ENCODE results near the gene NDUFAF5. TPM values are rescaled to one million over a fixed set of nuclear protein-coding genes. Genes with fewer than 3 reads are reported as not detected.
"Not testable (repeated sequence)": the region's sequence is repeated elsewhere in the genome, so short reads cannot be mapped to it uniquely, and the experiment has no call there.

Gene NDUFAF5
- total RNA-seq, 1 donor from 2014 or later = 51.2 TPM

DNA sequence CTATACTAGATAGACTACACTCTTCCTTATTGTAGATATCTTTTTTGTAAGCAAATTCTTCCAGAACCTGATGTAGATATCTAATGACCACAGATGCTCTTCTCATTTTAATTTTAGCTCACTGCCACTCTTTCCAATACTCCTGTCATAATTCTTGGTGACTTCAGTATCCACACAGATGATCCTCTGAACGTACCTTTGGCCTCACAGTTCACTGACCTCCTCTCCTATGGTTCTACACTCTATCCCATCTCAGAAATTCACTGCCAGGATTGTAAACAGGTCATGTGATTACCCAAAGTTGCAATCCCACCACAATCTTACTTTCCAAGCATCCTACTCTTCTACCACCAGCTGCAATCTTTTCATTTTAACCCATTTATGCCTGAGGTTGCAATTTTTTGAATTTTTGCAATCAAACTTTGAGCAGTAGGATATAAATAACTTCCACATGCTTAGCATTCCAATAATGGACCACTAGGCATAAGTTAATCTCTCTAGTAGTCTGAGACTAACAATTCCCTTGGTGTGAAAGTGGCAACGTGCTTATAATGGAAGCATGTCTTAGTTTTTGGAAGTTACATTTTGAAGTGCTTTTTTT, 31.3 kb upstream of the NDUFAF5 start:
- H3K36me3 Mint-ChIP-seq (ENCODE audit: unreplicated experiment) = no peaks in the 10 kb centered on the region
- TF ChIP-seq, protein P1, sequence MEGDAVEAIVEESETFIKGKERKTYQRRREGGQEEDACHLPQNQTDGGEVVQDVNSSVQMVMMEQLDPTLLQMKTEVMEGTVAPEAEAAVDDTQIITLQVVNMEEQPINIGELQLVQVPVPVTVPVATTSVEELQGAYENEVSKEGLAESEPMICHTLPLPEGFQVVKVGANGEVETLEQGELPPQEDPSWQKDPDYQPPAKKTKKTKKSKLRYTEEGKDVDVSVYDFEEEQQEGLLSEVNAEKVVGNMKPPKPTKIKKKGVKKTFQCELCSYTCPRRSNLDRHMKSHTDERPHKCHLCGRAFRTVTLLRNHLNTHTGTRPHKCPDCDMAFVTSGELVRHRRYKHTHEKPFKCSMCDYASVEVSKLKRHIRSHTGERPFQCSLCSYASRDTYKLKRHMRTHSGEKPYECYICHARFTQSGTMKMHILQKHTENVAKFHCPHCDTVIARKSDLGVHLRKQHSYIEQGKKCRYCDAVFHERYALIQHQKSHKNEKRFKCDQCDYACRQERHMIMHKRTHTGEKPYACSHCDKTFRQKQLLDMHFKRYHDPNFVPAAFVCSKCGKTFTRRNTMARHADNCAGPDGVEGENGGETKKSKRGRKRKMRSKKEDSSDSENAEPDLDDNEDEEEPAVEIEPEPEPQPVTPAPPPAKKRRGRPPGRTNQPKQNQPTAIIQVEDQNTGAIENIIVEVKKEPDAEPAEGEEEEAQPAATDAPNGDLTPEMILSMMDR (IDR thresholded peaks at IDR 0.05; ENCODE audit: partially characterized antibody, unreplicated experiment) = no peak
- DNase-seq = no peak
- H3K4me3 Mint-ChIP-seq (ENCODE audit: unreplicated experiment) = no peak overlapping the region
- H3K27ac Mint-ChIP-seq (ENCODE audit: unreplicated experiment) = no peak overlapping the region
- H3K4me1 Mint-ChIP-seq (ENCODE audit: low read depth, unreplicated experiment) = no peaks in the 10 kb centered on the region
- H3K9me3 Mint-ChIP-seq (ENCODE audit: unreplicated experiment) = no peaks in the 10 kb centered on the region
- H3K27me3 Mint-ChIP-seq (ENCODE audit: unreplicated experiment) = peaks cover 2% of the 10 kb centered on the region

DNA sequence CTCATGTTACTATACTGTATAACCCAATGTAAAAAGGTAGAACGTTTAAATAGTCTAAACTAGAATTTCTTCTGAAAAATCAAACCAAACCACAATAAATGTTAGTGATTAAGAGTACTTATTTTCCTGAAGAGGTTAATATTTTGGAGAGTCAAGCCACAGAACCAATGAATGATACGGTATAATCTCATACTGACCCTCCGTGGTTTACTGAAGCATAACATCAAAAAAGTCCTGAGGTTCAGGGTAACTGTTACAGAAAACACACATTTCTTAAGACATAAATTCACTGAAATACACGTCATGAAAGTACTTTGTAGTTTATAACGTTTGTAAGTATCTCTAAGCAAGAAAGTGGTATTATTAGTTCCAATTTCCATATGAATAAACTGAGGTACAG, 29.0 kb upstream of the NDUFAF5 start:
- DNase-seq = no peak
- peaks cover 2% of the 10 kb centered on the region for H3K27me3 Mint-ChIP-seq (ENCODE audit: unreplicated experiment)
- TF ChIP-seq, protein P1 (IDR thresholded peaks at IDR 0.05; ENCODE audit: partially characterized antibody, unreplicated experiment) = no peak
- H3K4me1 Mint-ChIP-seq (ENCODE audit: low read depth, unreplicated experiment) = no peaks in the 10 kb centered on the region
- H3K9me3 Mint-ChIP-seq (ENCODE audit: unreplicated experiment) = no peaks in the 10 kb centered on the region
- no peak overlapping the region for H3K4me3 Mint-ChIP-seq (ENCODE audit: unreplicated experiment)
- peaks cover 12% of the 10 kb centered on the region for H3K36me3 Mint-ChIP-seq (ENCODE audit: unreplicated experiment)
- H3K27ac Mint-ChIP-seq (ENCODE audit: unreplicated experiment) = no peak overlapping the region

DNA sequence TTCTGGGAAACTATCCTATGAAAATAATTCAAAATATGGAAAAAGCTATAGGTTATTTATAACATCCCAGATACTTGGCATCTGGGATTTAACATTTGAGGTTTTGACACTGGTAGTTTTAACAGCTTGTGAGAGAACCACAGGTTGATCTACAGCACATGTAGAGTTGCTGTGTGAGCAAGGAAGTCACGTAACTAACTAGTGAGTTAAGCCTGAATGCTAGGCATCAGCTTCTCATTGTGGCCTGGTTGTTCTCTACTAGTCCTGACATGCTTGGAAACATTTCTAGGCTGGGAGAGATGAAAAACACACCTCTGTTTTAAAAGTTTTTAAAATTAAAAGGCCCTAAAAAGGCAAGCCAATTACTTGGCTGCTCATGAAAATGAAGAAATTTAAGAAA, 28.3 kb upstream of the NDUFAF5 start:
- Mint-ChIP-seq H3K9me3 (ENCODE audit: unreplicated experiment) (no peaks in the 10 kb centered on the region), H3K4me3 (ENCODE audit: unreplicated experiment) (no peak overlapping the region), H3K36me3 (ENCODE audit: unreplicated experiment) (peaks cover 12% of the 10 kb centered on the region), H3K27ac (ENCODE audit: unreplicated experiment) (no peak overlapping the region), H3K27me3 (ENCODE audit: unreplicated experiment) (peaks cover 2% of the 10 kb centered on the region), H3K4me1 (ENCODE audit: low read depth, unreplicated experiment) (no peaks in the 10 kb centered on the region)
- no peak for DNase-seq
- TF ChIP-seq, protein P1 (IDR thresholded peaks at IDR 0.05; ENCODE audit: partially characterized antibody, unreplicated experiment) = no peak

DNA sequence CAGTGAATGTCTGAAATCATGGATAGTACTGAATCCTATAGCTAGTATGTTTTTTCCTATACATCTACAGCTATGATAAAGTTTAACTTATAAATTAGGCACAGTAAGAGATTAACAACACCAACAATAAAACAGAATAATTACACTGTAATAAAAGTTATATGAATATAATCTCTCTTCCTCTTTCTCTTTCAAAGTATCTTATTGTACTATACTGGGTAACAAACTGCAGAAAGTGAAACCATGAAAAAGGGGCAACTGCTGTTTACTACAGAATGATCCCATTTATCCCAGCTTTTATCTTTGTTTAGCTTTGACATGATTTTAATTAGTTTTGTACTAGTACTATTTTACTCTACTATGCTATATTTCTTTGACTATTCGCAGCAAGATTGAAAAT, 25.9 kb upstream of the NDUFAF5 start:
- Mint-ChIP-seq H3K36me3 (ENCODE audit: unreplicated experiment) (peaks cover 12% of the 10 kb centered on the region), H3K27ac (ENCODE audit: unreplicated experiment) (no peak overlapping the region), H3K27me3 (ENCODE audit: unreplicated experiment) (peaks cover 2% of the 10 kb centered on the region), H3K4me3 (ENCODE audit: unreplicated experiment) (no peak overlapping the region), H3K4me1 (ENCODE audit: low read depth, unreplicated experiment) (no peaks in the 10 kb centered on the region), H3K9me3 (ENCODE audit: unreplicated experiment) (no peaks in the 10 kb centered on the region)
- no peak for DNase-seq
- TF ChIP-seq, protein P1 (IDR thresholded peaks at IDR 0.05; ENCODE audit: partially characterized antibody, unreplicated experiment) = no peak

DNA sequence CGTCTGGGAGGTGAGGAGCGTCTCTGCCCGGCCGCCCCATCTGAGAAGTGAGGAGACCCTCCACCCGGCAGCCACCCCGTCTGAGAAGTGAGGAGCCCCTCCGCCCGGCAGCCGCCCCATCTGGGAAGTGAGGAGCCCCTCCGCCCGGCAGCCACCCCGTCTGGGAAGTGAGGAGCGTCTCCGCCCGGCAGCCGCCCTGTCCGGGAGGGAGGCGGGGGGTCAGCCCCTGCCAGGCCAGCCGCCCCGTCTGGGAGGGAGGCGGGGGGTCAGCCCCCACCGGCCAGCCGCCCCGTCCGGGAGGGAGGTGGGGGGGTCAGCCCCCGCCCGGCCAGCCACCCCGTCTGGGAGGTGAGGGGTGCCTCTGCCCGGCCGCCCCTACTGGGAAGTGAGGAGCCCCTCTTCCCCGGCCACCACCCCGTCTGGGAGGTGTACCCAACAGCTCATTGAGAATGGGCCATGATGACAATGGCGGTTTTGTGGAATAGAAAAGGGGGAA, 24.3 kb upstream of the NDUFAF5 start:
- H3K36me3 Mint-ChIP-seq (ENCODE audit: unreplicated experiment) = peaks cover 16% of the 10 kb centered on the region
- not testable (repeated sequence) for H3K4me3 Mint-ChIP-seq (ENCODE audit: unreplicated experiment); H3K4me1 Mint-ChIP-seq (ENCODE audit: low read depth, unreplicated experiment); H3K27me3 Mint-ChIP-seq (ENCODE audit: unreplicated experiment); H3K27ac Mint-ChIP-seq (ENCODE audit: unreplicated experiment); H3K9me3 Mint-ChIP-seq (ENCODE audit: unreplicated experiment)
- DNase-seq = peak; percentile 48

Measured in glutamatergic neuron (in vitro differentiated cells).